Iris pigment epithelial cell (primary cell): ENCODE results near the gene TBC1D20.
"Not testable (repeated sequence)": the region's sequence is repeated elsewhere in the genome, so short reads cannot be mapped to it uniquely, and the experiment has no call there.

ENCODE experiments used
- DNase-seq: peaks from one replicate; pipeline ENCODE4 v3.0.0-alpha.2; 2011; ENCODE audit warnings: low read depth

The TBC1D20 gene

DNA sequence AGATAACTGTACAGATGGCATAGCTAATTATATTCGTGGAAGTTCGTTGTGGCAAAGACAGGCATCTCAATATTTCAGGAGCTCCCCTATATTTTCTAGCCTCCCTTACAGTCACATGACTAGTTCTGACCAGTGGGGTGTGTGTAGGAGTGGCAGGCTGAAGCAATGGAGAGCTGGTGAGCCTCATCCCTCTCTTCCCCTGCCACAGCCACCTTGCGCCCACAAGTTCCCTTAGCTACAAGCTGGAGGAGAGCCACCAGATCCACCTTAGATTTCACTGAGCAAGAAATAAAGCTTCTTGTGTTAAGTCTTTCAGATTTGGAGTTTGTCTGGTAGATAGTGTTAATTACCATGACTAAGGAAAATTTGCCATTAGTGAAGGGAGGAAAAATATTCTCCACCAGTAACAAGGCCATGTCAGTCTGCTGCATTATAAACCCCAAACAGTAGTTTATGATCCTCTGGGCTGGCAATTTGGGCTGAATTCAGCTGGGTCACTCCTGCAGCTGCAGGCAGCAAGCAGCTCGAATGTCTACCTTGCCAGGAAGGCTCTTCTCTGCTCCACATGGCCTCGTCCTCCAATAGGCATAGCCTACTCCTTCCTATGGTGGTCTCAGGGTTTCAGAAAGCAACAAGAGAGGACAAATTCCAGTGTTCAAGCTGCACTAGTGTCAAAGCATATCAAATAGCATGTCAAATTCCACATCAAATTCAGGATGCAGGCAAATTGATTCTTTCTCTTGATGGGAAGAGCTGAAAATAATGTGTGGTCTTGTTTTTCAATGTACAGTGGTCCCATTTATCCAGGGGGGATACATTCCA lies 61.7 kb downstream of the TBC1D20 start:
- no peak for DNase-seq

- no peak for DNase-seq
These were observed 62.2 kb downstream of the TBC1D20 start for GRCh38 chr20:400128-400453.

DNA sequence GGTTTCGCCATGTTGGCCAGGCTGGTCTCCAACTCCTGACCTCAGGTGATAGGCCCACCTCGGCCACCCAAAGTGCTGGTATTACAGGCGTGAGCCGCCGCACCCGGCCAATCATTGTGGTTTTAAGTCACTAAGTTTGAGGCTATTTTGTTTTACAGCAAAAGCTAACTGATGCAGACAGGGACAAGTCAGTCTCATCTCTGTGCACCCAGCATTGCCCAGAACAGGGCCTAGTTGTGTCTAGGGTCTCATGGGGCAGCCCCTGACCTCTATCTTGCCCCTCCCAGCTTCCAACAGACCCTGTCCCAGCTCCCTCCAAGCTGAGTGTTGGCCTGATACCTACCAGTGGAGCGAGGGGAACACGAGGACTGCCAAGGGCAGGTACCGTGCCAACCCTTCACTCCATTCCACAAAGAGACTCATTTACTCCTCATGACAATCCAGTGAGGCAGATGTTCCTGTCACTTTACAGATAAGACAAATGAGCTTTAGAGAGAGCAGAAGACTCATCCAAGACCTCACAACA lies 63.1 kb downstream of the TBC1D20 start:
- no peak for DNase-seq

DNA sequence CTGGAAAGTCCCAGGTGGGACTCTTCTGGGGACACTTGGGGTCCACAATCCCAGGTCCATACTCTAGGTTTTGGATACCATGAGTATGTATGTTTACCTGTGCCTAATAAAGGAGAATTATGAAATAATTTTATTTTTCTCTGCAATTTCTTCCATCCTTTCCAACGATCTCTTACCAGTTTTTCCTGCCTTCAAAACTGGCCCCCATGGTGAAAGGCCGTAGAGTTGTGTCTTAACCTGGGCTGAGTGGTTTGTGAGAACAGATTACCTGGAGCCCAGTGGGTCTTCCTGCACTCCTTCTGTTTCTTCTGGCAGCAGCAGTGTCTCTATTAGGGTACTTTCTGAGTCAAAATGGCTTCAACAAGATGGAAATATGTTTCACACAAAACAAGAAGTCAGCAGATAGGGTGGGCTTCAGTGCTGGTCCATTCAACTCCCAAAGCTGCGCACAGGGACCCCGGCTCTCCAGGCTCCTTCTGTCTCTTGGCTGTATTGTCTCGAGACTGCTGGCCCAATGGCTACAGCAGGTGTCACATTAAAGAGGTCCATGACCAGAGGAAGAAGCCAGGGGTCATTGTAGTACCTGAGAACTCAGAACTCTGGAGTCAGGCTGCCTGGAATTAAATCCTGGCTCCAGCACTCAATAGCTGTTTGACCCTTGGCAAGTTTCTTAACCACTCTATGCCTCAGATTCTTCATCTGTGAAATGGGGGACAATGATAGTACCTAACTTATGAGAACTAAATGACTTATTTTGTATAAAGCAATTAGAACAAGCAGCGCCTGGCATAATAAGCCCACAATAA lies 64.7 kb downstream of the TBC1D20 start:
- no peak for DNase-seq

DNA sequence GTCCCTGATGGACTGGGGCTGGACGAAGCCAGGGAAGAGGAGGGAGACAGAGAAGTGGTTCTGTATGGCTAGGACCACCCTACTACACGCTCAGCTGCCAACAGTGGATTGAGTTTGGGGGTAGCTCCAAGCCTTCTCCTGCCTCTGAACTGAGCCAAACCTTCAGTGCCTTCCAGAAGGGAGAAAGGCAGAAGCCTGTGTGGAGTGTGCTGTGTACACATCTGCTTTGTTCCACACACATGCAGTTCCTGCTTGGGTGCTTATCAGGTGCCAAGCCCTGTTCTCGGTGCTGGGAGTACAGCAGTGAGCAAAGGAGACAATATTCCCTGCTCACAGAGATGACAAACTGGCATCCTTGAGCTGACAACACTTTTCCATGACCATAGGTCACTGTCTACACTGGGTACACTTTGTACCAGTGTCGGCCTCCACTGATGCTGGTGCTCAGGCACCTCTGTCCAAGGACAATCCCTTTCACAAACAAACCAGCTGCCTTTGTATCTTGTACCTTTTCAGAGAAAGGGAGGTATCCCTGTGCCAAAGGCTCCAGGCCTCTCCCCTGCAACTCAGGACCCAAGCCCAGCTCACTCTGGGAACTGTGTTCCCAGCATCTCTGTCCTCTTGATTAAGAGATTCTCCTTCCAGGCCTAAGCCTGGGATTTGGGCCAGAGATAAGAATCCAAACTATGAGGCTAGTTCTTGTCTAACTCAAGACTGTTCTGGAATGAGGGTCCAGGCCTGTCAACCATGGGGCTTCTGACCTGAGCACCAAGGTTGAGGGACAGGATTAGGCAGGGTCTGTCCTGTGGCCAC lies 65.5 kb downstream of the TBC1D20 start:
- no peak for DNase-seq

- DNase-seq = no peak
These were observed 66.1 kb downstream of the TBC1D20 start for GRCh38 chr20:396252-396618.

- DNase-seq = not testable (repeated sequence)
These were observed 69.0 kb downstream of the TBC1D20 start for GRCh38 chr20:393296-393695.

GRCh38 chr20:391041-391711 lies 71.2 kb downstream of the TBC1D20 start:
- DNase-seq = no peak

DNA sequence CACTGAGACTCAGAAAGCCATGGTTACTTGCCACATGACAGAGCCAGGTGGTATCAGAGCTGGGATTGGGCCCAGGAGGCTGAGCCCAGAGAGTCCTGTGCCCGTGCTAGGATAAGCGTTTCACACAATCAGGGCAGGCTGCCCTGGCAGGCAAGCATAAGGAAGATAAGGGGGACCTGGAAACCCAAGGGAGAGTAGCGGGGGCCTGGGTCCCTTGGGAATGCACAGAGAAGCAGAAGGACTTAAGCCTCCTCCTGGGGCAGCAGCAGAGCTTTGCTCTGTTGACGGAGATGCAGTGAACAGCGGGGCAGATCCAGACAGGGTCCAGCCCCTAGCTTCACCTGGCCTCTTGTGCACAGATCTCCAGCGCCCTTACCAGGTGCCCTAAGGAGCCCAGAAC lies 73.1 kb downstream of the TBC1D20 start:
- DNase-seq = no peak

DNA sequence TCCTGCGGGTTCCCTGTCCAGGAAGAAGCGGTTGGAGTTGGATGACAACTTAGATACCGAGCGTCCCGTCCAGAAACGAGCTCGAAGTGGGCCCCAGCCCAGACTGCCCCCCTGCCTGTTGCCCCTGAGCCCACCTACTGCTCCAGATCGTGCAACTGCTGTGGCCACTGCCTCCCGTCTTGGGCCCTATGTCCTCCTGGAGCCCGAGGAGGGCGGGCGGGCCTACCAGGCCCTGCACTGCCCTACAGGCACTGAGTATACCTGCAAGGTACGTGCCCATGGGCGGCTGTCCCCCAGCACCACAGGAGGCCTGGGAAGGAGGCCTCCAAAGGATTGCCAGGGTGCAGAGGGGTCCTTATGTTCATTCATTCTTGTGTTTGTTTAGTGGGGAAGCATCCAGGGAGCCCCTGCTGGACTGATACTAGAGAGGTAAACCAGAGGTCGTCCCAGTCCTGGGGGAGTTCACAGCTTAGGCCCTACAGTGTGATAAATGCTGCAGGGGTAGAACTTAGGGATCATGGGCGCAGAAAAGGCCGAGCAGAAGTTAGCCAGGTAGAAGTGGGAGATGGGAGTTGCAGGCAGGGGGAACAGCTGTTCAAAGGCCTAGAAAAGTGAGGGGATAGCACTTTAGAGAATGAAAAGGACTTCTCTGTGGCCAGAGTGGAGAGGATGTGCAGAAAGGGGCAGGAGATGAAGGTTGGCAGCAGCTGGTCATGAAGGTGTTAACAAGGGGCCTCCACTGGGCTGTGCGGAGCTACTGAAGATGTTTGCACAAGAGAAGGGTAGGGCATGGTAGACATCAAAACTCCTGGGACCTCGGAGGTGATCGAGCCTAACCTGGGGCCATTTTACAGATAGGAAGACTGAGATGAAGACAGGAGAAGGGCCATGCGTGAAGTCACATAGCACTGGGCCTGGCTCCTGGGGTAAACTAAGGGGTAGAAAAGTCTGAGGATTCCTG lies 74.0 kb downstream of the TBC1D20 start:
- no peak for DNase-seq

DNA sequence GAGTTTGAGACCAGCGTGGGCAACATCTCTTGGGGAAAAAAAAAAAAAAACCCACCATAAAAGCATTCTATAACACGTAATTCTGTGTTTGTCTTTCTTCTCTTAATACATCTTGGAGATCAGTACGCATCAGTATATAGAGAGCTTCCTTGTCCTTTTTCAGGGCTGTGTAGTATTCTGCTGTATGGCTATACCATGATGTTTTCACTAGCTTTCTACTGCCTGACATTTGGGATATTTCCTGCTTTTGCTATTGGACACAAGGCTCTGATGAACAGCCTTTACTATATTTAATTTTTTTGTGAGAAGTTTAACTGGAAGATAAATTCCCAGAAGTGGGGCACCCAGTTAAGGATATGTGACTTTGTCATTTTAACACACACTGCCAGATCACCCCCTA lies 74.8 kb downstream of the TBC1D20 start:
- DNase-seq = no peak

- DNase-seq = not testable (repeated sequence)
These were observed 75.7 kb downstream of the TBC1D20 start for GRCh38 chr20:386634-387033.
